PFSK-1 (cell line): Measurements from ENCODE around the gene PTGFRN.

ENCODE experiments used
- POLR2AphosphoS5 ChIP-seq: IDR thresholded peaks from 2 replicates; pipeline ENCODE4 v1.6.1; 2012; ENCODE audit warnings: low read depth, mild to moderate bottlenecking, control low read depth, low read length, moderate library complexity
- REST ChIP-seq, 2 experiments: IDR thresholded peaks; 2 replicates each; pipeline versions ENCODE4 v1.6.1 to v1.8.0; 2011 to 2012; ENCODE audit warnings: low read depth in 2 of 2, low read length in 2 of 2, control low read depth in 1 of 2, inconsistent platforms in 1 of 2, mild to moderate bottlenecking in 1 of 2, moderate library complexity in 1 of 2; ENCODE audit not compliant: insufficient read depth in 1 of 2
- SIN3A ChIP-seq: IDR thresholded peaks from 2 replicates; pipeline ENCODE4 v1.6.1; 2012; ENCODE audit warnings: mild to moderate bottlenecking, low read length, moderate library complexity, borderline replicate concordance; ENCODE audit not compliant: insufficient read depth
- TAF1 ChIP-seq: IDR thresholded peaks from 2 replicates; pipeline ENCODE4 v1.6.1; 2012; ENCODE audit warnings: low read length, control low read depth, borderline replicate concordance; ENCODE audit not compliant: insufficient read depth

DNA sequence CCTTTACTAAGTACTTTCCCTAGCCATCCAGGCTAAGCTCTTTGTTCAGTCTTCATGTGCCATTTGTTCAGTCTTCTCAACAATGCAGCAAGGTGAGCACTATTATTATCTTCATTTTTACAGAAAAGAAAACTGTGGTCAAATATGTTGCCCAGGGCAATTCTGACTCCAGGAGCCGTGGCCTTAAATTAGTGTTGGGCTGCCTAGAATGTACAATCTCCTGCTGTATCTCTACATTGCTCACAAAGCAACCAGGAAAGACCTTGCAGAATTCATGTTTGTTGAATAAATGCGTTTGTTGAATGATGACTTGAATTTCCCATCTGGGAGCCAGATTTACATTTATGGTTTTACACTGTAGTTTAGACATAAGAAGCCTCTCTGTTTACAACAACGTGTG, 106.0 kb downstream of the PTGFRN start:
- no peak for TF ChIP-seq TAF1
- TF ChIP-seq SIN3A = no peak
- TF ChIP-seq REST (IDR thresholded peaks at IDR 0.05; ENCODE audit: insufficient read depth in 1 of 2, low read depth in 2 of 2, low read length in 2 of 2) = no peak
- TF ChIP-seq POLR2AphosphoS5 = no peak
